ENCODE results near the gene ABHD2.
A peak's percentile ranks its signal among the peaks of the same experiment; 100 is the strongest.

ABHD2 gene

DNA sequence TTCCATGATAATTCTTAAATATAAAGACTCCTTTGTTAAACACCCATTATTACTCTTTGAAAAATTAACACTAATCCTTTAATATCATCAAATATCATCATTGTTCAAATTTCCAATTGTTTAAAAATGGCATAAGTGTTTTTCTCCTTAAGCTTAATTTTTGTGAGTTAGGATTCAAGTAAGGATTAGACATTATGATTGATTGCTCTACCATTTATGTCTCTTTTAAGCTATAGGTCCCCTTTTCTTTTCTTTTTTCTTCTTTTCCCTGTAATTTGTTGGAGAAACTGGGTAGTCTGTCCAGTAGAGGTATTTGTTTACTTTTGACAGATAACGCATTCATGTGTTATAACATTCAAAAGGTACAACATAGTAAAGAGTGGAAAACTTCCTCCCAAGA is 9.1 kb downstream of the ABHD2 start:
- in situ Hi-C loops (cut with HindIII; ENCODE audit: low sequenced_read_pairs): no loop called here
- DNase-seq (ENCODE audit: low read depth, low spot score): no peak
- TF ChIP-seq, protein P1, sequence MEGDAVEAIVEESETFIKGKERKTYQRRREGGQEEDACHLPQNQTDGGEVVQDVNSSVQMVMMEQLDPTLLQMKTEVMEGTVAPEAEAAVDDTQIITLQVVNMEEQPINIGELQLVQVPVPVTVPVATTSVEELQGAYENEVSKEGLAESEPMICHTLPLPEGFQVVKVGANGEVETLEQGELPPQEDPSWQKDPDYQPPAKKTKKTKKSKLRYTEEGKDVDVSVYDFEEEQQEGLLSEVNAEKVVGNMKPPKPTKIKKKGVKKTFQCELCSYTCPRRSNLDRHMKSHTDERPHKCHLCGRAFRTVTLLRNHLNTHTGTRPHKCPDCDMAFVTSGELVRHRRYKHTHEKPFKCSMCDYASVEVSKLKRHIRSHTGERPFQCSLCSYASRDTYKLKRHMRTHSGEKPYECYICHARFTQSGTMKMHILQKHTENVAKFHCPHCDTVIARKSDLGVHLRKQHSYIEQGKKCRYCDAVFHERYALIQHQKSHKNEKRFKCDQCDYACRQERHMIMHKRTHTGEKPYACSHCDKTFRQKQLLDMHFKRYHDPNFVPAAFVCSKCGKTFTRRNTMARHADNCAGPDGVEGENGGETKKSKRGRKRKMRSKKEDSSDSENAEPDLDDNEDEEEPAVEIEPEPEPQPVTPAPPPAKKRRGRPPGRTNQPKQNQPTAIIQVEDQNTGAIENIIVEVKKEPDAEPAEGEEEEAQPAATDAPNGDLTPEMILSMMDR (IDR thresholded peaks at IDR 0.05; ENCODE audit: low read depth, low read length): no peak

DNA sequence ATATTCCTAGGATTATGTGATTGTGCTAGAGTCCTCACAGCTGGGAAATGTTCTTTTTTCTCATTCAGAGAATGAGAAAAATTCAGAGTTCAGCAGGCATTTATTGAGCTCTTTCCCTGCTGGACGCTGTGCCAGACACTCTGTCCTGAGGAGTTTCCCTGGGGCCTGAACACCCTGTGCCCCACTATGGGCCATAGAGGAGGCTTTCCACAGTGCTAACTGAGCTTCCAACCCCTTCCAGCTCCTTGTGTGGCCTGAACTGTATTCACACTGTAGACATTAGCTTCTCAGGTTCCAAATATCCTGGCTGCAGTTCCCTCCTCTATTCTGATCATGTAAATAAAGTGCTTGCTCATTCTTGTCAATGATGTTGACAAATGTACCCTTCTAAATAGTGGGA is 10.0 kb downstream of the ABHD2 start:
- TF ChIP-seq, protein P1 (IDR thresholded peaks at IDR 0.05; ENCODE audit: low read depth, low read length): no peak
- in situ Hi-C loops (cut with HindIII; ENCODE audit: low sequenced_read_pairs): no loop called here
- DNase-seq (ENCODE audit: low read depth, low spot score): no peak
- no peak overlapping the region for H3K4me3 ChIP-seq (ENCODE audit: low read depth, low read length)

More for the DNA sequence above, 9.1 kb downstream of the ABHD2 start:
- H3K4me3 ChIP-seq (ENCODE audit: low read depth, low read length): no peak overlapping the region

DNA sequence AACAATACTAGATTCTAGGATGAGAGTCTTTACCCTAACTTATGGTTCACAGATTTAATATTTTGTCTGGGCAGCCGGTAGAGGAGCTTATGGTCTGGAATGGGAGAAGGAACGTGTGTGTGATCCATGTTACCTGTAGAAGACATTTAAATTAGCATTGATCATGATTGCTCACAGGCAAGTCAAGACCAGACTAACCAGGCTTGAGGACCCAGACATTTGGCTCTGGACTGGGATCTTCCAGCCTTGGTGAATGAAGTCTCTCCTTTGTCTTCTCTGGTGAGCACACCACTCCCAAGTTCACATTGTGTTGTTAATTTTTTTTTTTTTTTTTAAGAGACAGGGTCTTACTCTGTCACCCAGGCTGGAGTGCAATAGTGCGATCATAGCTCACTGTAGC is 11.7 kb downstream of the ABHD2 start:
- H3K4me3 ChIP-seq (ENCODE audit: low read depth, low read length): no peak overlapping the region
- in situ Hi-C loops (cut with HindIII; ENCODE audit: low sequenced_read_pairs): no loop called here
- TF ChIP-seq, protein P1 (IDR thresholded peaks at IDR 0.05; ENCODE audit: low read depth, low read length): no peak
- no peak for DNase-seq (ENCODE audit: low read depth, low spot score)

DNA sequence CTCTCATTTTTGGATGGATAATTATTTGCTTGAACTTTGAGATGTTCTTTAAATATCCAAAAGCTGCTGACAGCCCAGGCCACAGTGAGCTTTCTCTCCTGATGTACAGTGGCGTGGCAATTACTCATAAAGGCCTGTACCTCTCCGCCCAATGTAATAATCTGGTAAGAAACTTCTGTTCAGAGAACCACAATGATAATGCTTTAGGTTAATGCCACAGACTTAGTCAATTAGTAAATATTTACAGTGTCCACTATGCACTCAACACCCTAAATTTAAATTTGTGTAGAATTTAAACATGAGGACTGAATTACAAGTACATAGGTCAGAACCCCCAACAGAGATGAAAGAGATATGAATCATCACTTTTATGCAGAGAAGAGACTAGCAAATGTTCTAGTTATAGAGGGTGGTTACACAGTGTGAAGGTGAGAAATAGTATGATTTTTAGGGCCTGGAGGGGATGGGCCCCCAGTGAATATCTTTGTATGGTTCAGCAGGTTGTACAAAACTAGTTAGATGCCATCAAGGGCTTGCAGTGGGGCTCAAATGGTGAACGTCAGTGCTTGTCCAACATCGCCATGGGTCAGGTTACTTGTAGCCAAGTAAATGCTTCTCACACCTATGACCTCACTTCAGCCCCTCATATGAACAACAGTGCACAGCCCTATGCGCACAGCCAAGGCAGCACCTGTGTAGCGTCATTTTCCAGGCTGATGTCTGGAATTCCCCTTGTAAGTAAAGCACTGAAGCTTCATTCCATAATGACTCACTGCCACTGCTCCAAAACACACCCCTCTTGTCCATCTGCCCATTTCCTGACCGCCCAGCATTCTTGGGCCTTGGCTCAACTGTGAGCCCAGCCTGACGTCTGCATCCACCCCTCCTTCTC is 13.3 kb downstream of the ABHD2 start:
- no peak overlapping the region for H3K4me3 ChIP-seq (ENCODE audit: low read depth, low read length)
- TF ChIP-seq, protein P1 (IDR thresholded peaks at IDR 0.05; ENCODE audit: low read depth, low read length): no peak
- in situ Hi-C loops (cut with HindIII; ENCODE audit: low sequenced_read_pairs): no loop called here
- peak; percentile 98 for DNase-seq (ENCODE audit: low read depth, low spot score)

DNA sequence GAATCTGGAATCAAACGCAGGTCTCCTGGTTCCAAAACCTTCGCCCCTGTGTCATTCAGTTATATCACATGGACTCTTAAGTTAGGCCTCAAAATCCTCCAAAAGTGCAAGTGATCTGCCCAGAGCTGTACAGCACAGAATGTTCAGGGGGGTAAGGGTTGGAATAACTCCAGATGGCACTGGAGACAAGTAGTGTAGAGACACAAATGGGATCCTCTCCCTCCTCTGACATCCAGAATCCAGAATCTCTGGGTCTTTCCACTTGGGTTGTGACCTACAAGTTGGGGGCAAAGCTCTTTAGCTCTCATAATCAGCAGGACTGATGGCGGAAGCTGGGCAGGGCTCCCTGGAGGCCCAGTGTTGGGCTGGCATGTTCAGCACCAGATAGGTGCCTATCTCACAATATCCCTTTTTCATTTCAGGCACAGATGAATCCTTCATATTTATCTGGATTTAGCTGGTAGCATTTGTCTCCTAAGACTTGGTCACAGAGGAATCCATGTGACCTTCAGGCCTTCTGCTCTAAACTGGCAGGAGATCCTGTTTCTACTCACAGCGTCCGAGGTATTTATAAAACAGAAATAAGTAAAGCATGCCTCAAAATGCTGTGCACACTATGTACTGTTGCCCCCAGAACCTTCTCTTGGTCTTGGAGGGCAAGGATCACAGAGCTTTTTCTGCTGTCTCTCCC is 15.4 kb downstream of the ABHD2 start:
- no peak overlapping the region for H3K4me3 ChIP-seq (ENCODE audit: low read depth, low read length)
- in situ Hi-C loops (cut with HindIII; ENCODE audit: low sequenced_read_pairs): no loop called here
- TF ChIP-seq, protein P1 (IDR thresholded peaks at IDR 0.05; ENCODE audit: low read depth, low read length): no peak
- DNase-seq (ENCODE audit: low read depth, low spot score): no peak

DNA sequence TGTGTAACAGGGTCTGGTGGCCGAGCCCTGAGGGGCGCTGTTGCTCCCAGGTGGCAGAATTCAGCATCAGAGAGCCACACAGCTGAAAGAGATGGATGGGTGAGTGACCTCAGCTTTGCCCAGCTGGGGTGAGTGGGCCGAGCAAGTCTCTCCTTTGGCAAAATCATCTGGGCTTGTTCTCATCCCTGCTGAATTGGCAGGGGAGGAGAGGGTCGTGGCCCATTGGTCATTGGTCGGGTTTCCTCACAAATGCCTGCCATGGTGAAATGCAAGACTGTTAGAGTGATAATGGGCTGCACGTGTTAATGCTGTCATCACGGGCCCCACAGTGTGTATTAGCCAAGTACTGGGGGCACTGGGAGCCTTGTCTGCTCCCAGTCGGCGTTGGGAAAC is 15.9 kb downstream of the ABHD2 start:
- no peak for DNase-seq (ENCODE audit: low read depth, low spot score)
- in situ Hi-C loops (cut with HindIII; ENCODE audit: low sequenced_read_pairs): no loop called here
- no peak overlapping the region for H3K4me3 ChIP-seq (ENCODE audit: low read depth, low read length)
- TF ChIP-seq, protein P1 (IDR thresholded peaks at IDR 0.05; ENCODE audit: low read depth, low read length): no peak

All from astrocyte of the spinal cord (primary cell).